GM20000 (cell line): ENCODE measurements around the gene RAP1GAP.

Source experiments
- DNase-seq: peaks from one replicate; pipeline ENCODE4 v3.0.0; 2012; ENCODE audit warnings: low spot score
- TF ChIP-seq, protein P1 (sequence below): IDR thresholded peaks from 2 replicates; pipeline ENCODE4 v1.5.1; 2012; ENCODE audit warnings: mild to moderate bottlenecking, control low read depth; ENCODE audit errors: extremely low read depth, missing control alignments

Gene RAP1GAP

GRCh38 chr1:21621051-21621450 lies 48.1 kb downstream of the RAP1GAP start:
- DNase-seq = no peak
- TF ChIP-seq, protein P1, sequence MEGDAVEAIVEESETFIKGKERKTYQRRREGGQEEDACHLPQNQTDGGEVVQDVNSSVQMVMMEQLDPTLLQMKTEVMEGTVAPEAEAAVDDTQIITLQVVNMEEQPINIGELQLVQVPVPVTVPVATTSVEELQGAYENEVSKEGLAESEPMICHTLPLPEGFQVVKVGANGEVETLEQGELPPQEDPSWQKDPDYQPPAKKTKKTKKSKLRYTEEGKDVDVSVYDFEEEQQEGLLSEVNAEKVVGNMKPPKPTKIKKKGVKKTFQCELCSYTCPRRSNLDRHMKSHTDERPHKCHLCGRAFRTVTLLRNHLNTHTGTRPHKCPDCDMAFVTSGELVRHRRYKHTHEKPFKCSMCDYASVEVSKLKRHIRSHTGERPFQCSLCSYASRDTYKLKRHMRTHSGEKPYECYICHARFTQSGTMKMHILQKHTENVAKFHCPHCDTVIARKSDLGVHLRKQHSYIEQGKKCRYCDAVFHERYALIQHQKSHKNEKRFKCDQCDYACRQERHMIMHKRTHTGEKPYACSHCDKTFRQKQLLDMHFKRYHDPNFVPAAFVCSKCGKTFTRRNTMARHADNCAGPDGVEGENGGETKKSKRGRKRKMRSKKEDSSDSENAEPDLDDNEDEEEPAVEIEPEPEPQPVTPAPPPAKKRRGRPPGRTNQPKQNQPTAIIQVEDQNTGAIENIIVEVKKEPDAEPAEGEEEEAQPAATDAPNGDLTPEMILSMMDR = no peak

- TF ChIP-seq, protein P1 = no peak
- no peak for DNase-seq
Measured at GRCh38 chr1:21620496-21620895, 48.7 kb downstream of the RAP1GAP start.

DNA sequence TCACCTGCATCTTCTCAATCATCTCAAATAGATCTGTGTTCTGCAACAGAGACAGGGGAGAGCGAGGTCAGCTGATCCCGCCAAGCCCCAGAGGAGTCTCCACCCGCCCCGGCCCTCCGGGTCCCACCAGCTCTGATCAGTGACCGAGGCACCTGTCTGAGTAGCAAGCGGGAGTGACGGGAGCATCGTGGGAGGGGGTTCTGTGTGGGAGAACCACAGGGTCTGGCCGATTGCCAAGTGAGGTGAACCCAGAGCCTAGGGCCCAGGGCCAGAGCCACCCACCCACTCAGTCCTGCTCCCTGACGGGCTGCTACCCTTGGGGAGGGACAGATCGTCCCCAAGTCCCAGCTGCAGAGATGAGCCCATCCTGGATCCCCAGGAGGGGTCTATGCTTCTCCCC lies 49.1 kb downstream of the RAP1GAP start:
- DNase-seq = no peak
- TF ChIP-seq, protein P1 = no peak

DNA sequence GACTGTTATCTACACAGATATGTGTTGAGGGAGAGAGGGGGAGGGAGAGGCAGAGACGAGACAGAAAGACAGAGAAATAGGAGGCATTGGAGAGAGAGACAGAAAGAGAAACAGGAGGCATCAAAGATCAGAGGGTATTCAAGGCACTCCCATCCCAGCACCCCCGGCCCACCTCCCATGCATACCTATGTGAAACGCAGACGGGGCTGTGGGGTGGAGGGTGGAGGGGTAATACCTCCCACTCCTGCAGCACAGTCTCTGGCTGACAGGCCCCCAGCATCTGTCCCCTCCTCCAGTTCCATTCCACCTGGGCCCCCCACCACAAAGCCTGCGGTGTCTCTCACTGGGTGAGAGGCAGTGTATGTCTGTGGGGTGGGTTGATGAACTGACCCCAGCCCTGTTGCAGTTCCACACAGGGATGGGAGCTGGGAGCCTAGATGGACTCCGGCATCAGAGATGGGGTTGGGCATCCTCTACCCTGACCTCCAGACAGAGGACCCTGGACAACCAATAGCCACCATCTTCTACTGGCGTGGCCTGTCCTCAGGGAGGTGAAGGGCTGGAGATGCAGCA lies 49.7 kb downstream of the RAP1GAP start:
- TF ChIP-seq, protein P1 = no peak
- no peak for DNase-seq

GRCh38 chr1:21618561-21619374 lies 50.4 kb downstream of the RAP1GAP start:
- no peak for DNase-seq
- TF ChIP-seq, protein P1 = no peak

DNA sequence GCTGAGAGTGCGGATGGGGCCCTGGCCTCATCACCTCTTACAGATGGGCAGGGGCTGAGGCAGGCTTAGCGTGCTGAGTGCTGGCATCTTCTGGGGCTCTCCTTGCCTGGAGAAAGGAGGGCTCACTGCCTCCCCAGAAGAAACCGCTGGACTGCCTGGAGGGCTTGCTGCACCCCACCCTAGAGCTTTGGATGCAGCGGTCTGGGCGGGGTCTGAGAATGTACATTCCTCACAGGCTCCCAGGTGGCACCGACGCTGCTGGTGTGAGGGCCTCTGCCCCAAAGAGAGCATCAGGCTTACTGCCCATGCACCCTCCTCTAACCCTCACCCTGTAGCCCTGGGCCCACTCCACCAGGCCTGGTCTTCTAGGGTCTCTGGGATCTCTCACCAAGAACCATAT lies 51.1 kb downstream of the RAP1GAP start:
- DNase-seq = no peak
- TF ChIP-seq, protein P1 = no peak

- TF ChIP-seq, protein P1 = no peak
- DNase-seq = no peak
Measured at GRCh38 chr1:21617126-21617738, 51.9 kb downstream of the RAP1GAP start.
